DMS153 treated with DMSO at 0.1 percent for 48 hours (cell line): Measurements from ENCODE around the gene DOCK8.
"Not testable (repeated sequence)": the region's sequence is repeated elsewhere in the genome, so short reads cannot be mapped to it uniquely, and the experiment has no call there.

Source experiments
- DNase-seq: peaks from one replicate; lab custom pipeline; 2025; ENCODE audit not compliant: unreplicated experiment; lab: John Stamatoyannopoulos, UW

DOCK8 gene

GRCh38 chr9:214648-215493 is at the start of gene DOCK8:
Gene DOCK8, plus strand, starts transcription at chr9:214865. Its CDS starts 112 bp downstream, at chr9:214977.
- peak; percentile 55 for DNase-seq

GRCh38 chr9:169757-170156 is 44.9 kb upstream of the DOCK8 start:
- DNase-seq: not testable (repeated sequence)

- DNase-seq: not testable (repeated sequence)
Measured at GRCh38 chr9:178140-178825, 36.4 kb upstream of the DOCK8 start.

- DNase-seq: not testable (repeated sequence)
Measured at GRCh38 chr9:178970-179383, 35.7 kb upstream of the DOCK8 start, which contains the start of gene ZNG1A. Gene ZNG1A, minus strand, starts transcription at chr9:179056. Its CDS starts 87 bp downstream, at chr9:178969.

- not testable (repeated sequence) for DNase-seq
Measured at GRCh38 chr9:199601-200000, 15.1 kb upstream of the DOCK8 start.

GRCh38 chr9:206481-206880 is 8.2 kb upstream of the DOCK8 start:
- DNase-seq: no peak

- no peak for DNase-seq
Measured at GRCh38 chr9:209143-209758, 5.4 kb upstream of the DOCK8 start.

GRCh38 chr9:211036-211435 is 3.6 kb upstream of the DOCK8 start:
- no peak for DNase-seq

- DNase-seq: no peak
Measured at GRCh38 chr9:211557-211956, 3.1 kb upstream of the DOCK8 start.

- DNase-seq: no peak
Measured at GRCh38 chr9:212297-212696, 2.4 kb upstream of the DOCK8 start.

GRCh38 chr9:213901-214300 is 764 bp upstream of the DOCK8 start:
- DNase-seq: not testable (repeated sequence)

GRCh38 chr9:214351-214647 is 366 bp upstream of the DOCK8 start:
- DNase-seq: no peak

- no peak for DNase-seq
Measured at GRCh38 chr9:215631-216155, 1.0 kb downstream of the DOCK8 start.

GRCh38 chr9:216866-217265 is 2.2 kb downstream of the DOCK8 start:
- DNase-seq: no peak

- DNase-seq: no peak
Measured at GRCh38 chr9:217950-218349, 3.3 kb downstream of the DOCK8 start.

GRCh38 chr9:219036-219435 is 4.4 kb downstream of the DOCK8 start:
- DNase-seq: not testable (repeated sequence)

GRCh38 chr9:219670-220365 is 5.2 kb downstream of the DOCK8 start:
- no peak for DNase-seq

- DNase-seq: no peak
Measured at GRCh38 chr9:221989-222776, 7.5 kb downstream of the DOCK8 start.

GRCh38 chr9:223152-223551 is 8.5 kb downstream of the DOCK8 start:
- DNase-seq: no peak

- no peak for DNase-seq
Measured at GRCh38 chr9:224026-224425, 9.4 kb downstream of the DOCK8 start.
